IMR-90 (cell line): ENCODE data around the gene ATG7. TPM values are rescaled to one million over a fixed set of nuclear protein-coding genes. Genes with fewer than 3 reads are reported as not detected.
A peak's percentile ranks its signal among the peaks of the same experiment; 100 is the strongest.

ENCODE experiments used
- ATAC-seq: fragments of 200-7000 bp; cut with Tn5 transposase; 2 replicates; pipeline ENCODE4 v1.9.1; 2020; ENCODE audit warnings: low read depth, mild to moderate bottlenecking, moderate library complexity
- BruUV-seq: library from RNA; stranded (reverse); fragments of 400-500 nt; replicated peaks from 2 replicates; lab custom pipeline; 2021; lab: Mats Ljungman, UMichigan
- CTCF ChIA-PET: fragments of 300-600 bp; formaldehyde crosslinking; extraction: SDS; loops from one replicate; lab custom pipeline; 2021; ENCODE audit warnings: antibody characterized with exemption; lab: Yijun Ruan, JAX
- POLR2A ChIA-PET: fragments of 300-600 bp; sonication (Branson Sonifier 250); formaldehyde crosslinking; loops from one replicate; lab custom pipeline; 2022; ENCODE audit warnings: antibody characterized with exemption; ENCODE audit not compliant: unreplicated experiment; lab: Charles Lee
- DNase-seq: peaks from one replicate; pipeline ENCODE4 v3.0.0; 2013
- H2AFZ ChIP-seq: replicated peaks from 2 replicates; pipeline ENCODE3; 2013; ENCODE audit warnings: low read length, mild to moderate bottlenecking; ENCODE audit not compliant: poor library complexity
- H2AK5ac ChIP-seq: 2 replicates; pipeline ENCODE4 v1.6.1; 2013; ENCODE audit warnings: low read depth, low read length, inconsistent platforms
- H2AK9ac ChIP-seq: replicated peaks from 2 replicates; pipeline ENCODE3; 2013; ENCODE audit warnings: mild to moderate bottlenecking, low read depth, low read length, moderate library complexity; ENCODE audit not compliant: poor library complexity
- H2BK120ac ChIP-seq: 2 replicates; pipeline ENCODE4 v1.6.1; 2013; ENCODE audit warnings: low read depth, low read length, inconsistent platforms
- H2BK15ac ChIP-seq: 3 replicates; pipeline ENCODE4 v1.6.1; 2013; ENCODE audit warnings: low read depth, low read length, inconsistent platforms
- H2BK20ac ChIP-seq: 2 replicates; pipeline ENCODE4 v1.6.1; 2013; ENCODE audit warnings: low read depth, mild to moderate bottlenecking, inconsistent platforms, low read length, moderate library complexity
- H2BK5ac ChIP-seq: 2 replicates; pipeline ENCODE4 v1.6.1; 2013; ENCODE audit warnings: mild to moderate bottlenecking, low read depth, low read length, inconsistent platforms; ENCODE audit not compliant: poor library complexity, severe bottlenecking
- H3K14ac ChIP-seq: replicated peaks from 2 replicates; pipeline ENCODE4 v1.6.1; 2013; ENCODE audit warnings: low read depth, low read length, inconsistent platforms
- H3K18ac ChIP-seq: 2 replicates; pipeline ENCODE4 v1.6.1; 2013; ENCODE audit warnings: low read depth, low read length, control low read depth
- H3K23ac ChIP-seq: 2 replicates; pipeline ENCODE4 v1.6.1; 2013; ENCODE audit warnings: low read depth, low read length, inconsistent platforms
- H3K27ac ChIP-seq: 2 replicates; pipeline ENCODE4 v1.5.1; 2013; ENCODE audit warnings: mild to moderate bottlenecking, control low read depth, low read length; ENCODE audit not compliant: insufficient read depth
- H3K27me3 ChIP-seq: 2 replicates; pipeline ENCODE4 v1.6.1; 2013; ENCODE audit warnings: low read length; ENCODE audit not compliant: control insufficient read depth, insufficient read depth
- H3K36me3 ChIP-seq: 2 replicates; pipeline ENCODE4 v1.6.1; 2013; ENCODE audit warnings: low read length, mixed read lengths; ENCODE audit not compliant: control insufficient read depth, insufficient read depth
- H3K4ac ChIP-seq: 2 replicates; pipeline ENCODE4 v1.6.1; 2013; ENCODE audit warnings: low read depth, low read length, inconsistent platforms
- H3K4me1 ChIP-seq: 2 replicates; pipeline ENCODE4 v1.6.1; 2013; ENCODE audit warnings: low read length, mixed read lengths; ENCODE audit not compliant: control insufficient read depth, insufficient read depth
- H3K4me2 ChIP-seq: 2 replicates; pipeline ENCODE4 v1.6.1; 2013; ENCODE audit warnings: low read depth, mild to moderate bottlenecking, control low read depth, low read length, moderate library complexity
- H3K4me3 ChIP-seq: 2 replicates; pipeline ENCODE4 v1.5.1; 2013; ENCODE audit warnings: low read depth, mild to moderate bottlenecking, control low read depth, low read length, moderate library complexity; ENCODE audit not compliant: insufficient read depth
- H3K56ac ChIP-seq: 2 replicates; pipeline ENCODE4 v1.6.1; 2013; ENCODE audit warnings: low read length, inconsistent platforms; ENCODE audit not compliant: insufficient read depth; ENCODE audit errors: extremely low read depth
- H3K79me1 ChIP-seq, 2 experiments: 2 replicates each; pipeline ENCODE4 v1.6.1; 2013; ENCODE audit warnings: low read length in 2 of 2, inconsistent platforms in 1 of 2, low read depth in 1 of 2
- H3K9ac ChIP-seq: 2 replicates; pipeline ENCODE4 v1.6.1; 2013; ENCODE audit warnings: low read depth, low read length, control low read depth
- H3K9me1 ChIP-seq: 2 replicates; pipeline ENCODE4 v1.6.1; 2013; ENCODE audit warnings: low read length, inconsistent platforms; ENCODE audit not compliant: insufficient read depth
- H3K9me3 ChIP-seq: 2 replicates; pipeline ENCODE4 v1.6.1; 2013; ENCODE audit warnings: low read length; ENCODE audit not compliant: control insufficient read depth, insufficient read depth
- H4K20me1 ChIP-seq: 2 replicates; pipeline ENCODE4 v1.6.1; 2013; ENCODE audit warnings: low read length, inconsistent platforms; ENCODE audit not compliant: insufficient read depth
- H4K5ac ChIP-seq: 2 replicates; pipeline ENCODE4 v1.6.1; 2013; ENCODE audit warnings: mild to moderate bottlenecking, low read depth, low read length, control low read depth
- H4K8ac ChIP-seq, 2 experiments: 2 replicates each; pipeline ENCODE4 v1.6.1; 2013; ENCODE audit warnings: low read depth in 2 of 2, low read length in 2 of 2, control low read depth in 1 of 2, inconsistent platforms in 1 of 2
- H4K91ac ChIP-seq: 2 replicates; pipeline ENCODE4 v1.6.1; 2013; ENCODE audit warnings: low read depth, low read length, inconsistent platforms; ENCODE audit not compliant: insufficient read depth
- CTCF ChIP-seq: conservative IDR thresholded peaks from 2 replicates; pipeline ENCODE4 v1.5.1; 2012; ENCODE audit warnings: mild to moderate bottlenecking, low read depth, low read length, improper control_type of control experiment
- MAZ ChIP-seq: IDR thresholded peaks from 2 replicates; pipeline ENCODE4 v1.6.1; 2012; ENCODE audit warnings: low read depth, mild to moderate bottlenecking, low read length, improper control_type of control experiment, moderate library complexity, borderline replicate concordance
- POLR2A ChIP-seq: IDR thresholded peaks from 2 replicates; pipeline ENCODE4 v1.6.1; 2012; ENCODE audit warnings: mild to moderate bottlenecking, low read depth, low read length
- SMC3 ChIP-seq: fragments of 150-350 bp; IDR thresholded peaks from 2 replicates; pipeline ENCODE4 v1.6.1; 2016; ENCODE audit warnings: low read depth, mild to moderate bottlenecking, antibody characterized with exemption, low read length, moderate library complexity
- WGBS, 2 experiments: methylation state at CpG; one replicate each; pipeline versions ENCODE4 v1.1.5 to v1.1.7; 2013; ENCODE audit warnings: missing lambda C conversion rate in 2 of 2; ENCODE audit not compliant: insufficient read length in 1 of 2; ENCODE audit errors: extremely low coverage in 2 of 2; 5-methylcytosine and 5-hydroxymethylcytosine counted together
- dilution Hi-C: fragments of 300-500 bp; cut with HindIII; formaldehyde crosslinking; loops from one replicate; pipeline ENCODE4 v1.14.3; 2018; ENCODE audit warnings: low sequenced_read_pairs; ENCODE audit not compliant: unreplicated experiment
- in situ Hi-C: fragments of 300-500 bp; cut with MboI; formaldehyde crosslinking; loops from 3 replicates; pipeline ENCODE4 v1.14.3; 2019; ENCODE audit warnings: low sequenced_read_pairs, inconsistent platforms, mixed read lengths
- intact Hi-C: fragments of 100-400 bp; cut with micrococcal nuclease; formaldehyde crosslinking; loops from 2 replicates; pipeline ENCODE4 v1.10.0; 2022
- polyA plus RNA-seq, 3 experiments: library from polyadenylated mRNA; depleted of rRNA; stranded (reverse); fragments of >200 nt; gene quantifications; 2 replicates each; pipeline ENCODE4 v1.2.3, GENCODE V29; 2012; ENCODE audit warnings: low replicate concordance in 1 of 3
- total RNA-seq: library from RNA; depleted of rRNA; stranded (reverse); fragments of >200 nt; gene quantifications from 2 replicates; pipeline ENCODE4 v1.2.3, GENCODE V29; 2012

Gene ATG7
- total and polyA plus RNA-seq, 2 of the 4 experiments (the other 2 are of a cell fraction): 15.6 to 51.4 TPM

DNA sequence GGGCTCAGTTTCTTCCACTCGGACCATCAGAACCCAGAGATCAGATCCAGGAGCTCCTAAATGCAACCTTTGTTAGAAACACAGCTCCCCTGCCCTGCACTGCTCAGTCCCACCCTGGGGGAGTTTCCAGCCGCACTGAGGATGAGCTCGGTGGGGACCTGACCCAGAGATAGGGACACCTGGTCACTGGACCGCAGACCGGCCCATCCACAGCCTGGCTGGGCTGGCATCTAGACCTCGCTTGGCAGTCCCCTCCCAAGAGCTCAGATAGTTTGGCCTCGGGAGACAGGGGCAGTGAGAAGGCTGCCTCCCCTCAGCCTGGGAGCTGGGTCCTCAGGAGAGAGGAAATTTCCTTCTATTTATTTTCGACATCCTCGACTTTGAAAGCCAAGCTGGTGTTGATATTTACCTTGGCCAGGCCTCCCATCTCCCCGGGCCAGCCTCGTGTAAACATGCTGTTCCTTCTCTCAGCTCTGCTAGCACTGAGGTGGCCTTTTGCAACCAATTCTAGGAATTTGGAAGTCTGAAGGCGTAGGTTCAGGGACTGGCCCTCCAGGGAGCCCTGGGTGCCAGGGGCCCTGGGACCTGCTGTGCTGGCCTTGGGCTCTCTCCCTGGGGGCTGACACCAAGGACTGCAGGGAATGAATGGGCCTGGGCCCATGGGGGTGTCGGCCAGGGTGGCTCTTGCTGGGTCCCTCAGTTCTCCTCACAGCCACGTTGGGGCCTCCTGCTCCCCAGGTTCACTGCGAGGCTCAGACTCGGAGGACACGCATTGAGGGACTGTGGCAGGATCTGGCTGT is 281.4 kb downstream of the ATG7 start:
- H2BK15ac ChIP-seq: no peak overlapping the region; the same call in 2 of the 3 replicates
- in situ Hi-C loops (no loop called here), intact Hi-C loops (no loop called here), dilution Hi-C loops (no loop called here)
- peak overlapping the region; percentile 23; the same call in 1 of the 2 replicates for H3K14ac ChIP-seq
- peak overlapping the region; percentile 10 for H2AFZ ChIP-seq
- no peaks in the 10 kb centered on the region for H3K9me3 ChIP-seq
- peak overlapping the region; percentile 41 for H3K4ac ChIP-seq
- H2AK9ac ChIP-seq: no peak overlapping the region
- peak overlapping the region; percentile 26; the same call in 1 of the 2 replicates for H4K91ac ChIP-seq
- no peak overlapping the region for H4K5ac ChIP-seq
- H4K8ac ChIP-seq: peak overlapping the region in 1 of 2 experiments; percentile 36; a peak in 1 of 4 replicates
- H2AK5ac ChIP-seq: peak overlapping the region; percentile 70
- H3K36me3 ChIP-seq: peaks cover 31% of the 10 kb centered on the region
- 64% methylated on average over 7 of the region's 17 CpGs; no CpG with 5 or more reads in 1 of the 2 experiments for WGBS, 2 experiments
- TF ChIP-seq POLR2A (no peak), SMC3 (no peak), CTCF (no peak), MAZ (no peak)
- peak overlapping the region; percentile 22; the same call in 1 of the 2 replicates for H3K27ac ChIP-seq
- peaks cover 32% of the 10 kb centered on the region for H3K9me1 ChIP-seq
- no peak overlapping the region for H3K23ac ChIP-seq
- ATAC-seq (peak; percentile 51), DNase-seq (peak; percentile 45)
- no peak overlapping the region for H3K56ac ChIP-seq
- H2BK20ac ChIP-seq: no peak overlapping the region; the same call in 1 of the 2 replicates
- no peaks in the 10 kb centered on the region for H3K27me3 ChIP-seq
- H3K79me1 ChIP-seq: peaks cover 25 to 88% of the 10 kb centered on the region in 2 experiments
- H2BK5ac ChIP-seq: peak overlapping the region; percentile 13
- H3K9ac ChIP-seq: no peak overlapping the region
- H3K18ac ChIP-seq: peak overlapping the region; percentile 4; the same call in 1 of the 2 replicates
- peak overlapping the region; percentile 30; the same call in 1 of the 2 replicates for H2BK120ac ChIP-seq
- no peak overlapping the region; the same call in 1 of the 2 replicates for H3K4me2 ChIP-seq
- peaks cover 27% of the 10 kb centered on the region for H3K4me1 ChIP-seq
- ChIA-PET POLR2A (interaction anchor here (0.5 kb wide), 1 partner anchor 179 kb away, joined by 6 read pairs; no protein-coding TSS in a partner anchor), CTCF (no interaction called here)
- H3K4me3 ChIP-seq: no peak overlapping the region
- BruUV-seq: no TSS peak
- H4K20me1 ChIP-seq: peaks cover 46% of the 10 kb centered on the region
